Motor neuron (in vitro differentiated cells): ENCODE data around the gene WDR5. TPM values are rescaled to one million over a fixed set of nuclear protein-coding genes. Genes with fewer than 3 reads are reported as not detected.

Experiments
- ATAC-seq, 8 experiments: fragments of 200-7000 bp; cut with Tn5 transposase; replicated peaks in 6 of 8; 2 replicates each; pipeline ENCODE4 v1.8.0; 2021; ENCODE audit warnings: mild to moderate bottlenecking in 8 of 8, moderate library complexity in 8 of 8
- H3K27ac ChIP-seq, 2 donors: fragments of 250-450 bp; sonication (Bioruptor Pico); 2 replicates each; pipeline ENCODE4 v1.9.0; 2021; ENCODE audit warnings: antibody characterized with exemption in 2 of 2, mild to moderate bottlenecking in 2 of 2, moderate library complexity in 1 of 2
- H3K4me1 ChIP-seq, 2 donors: fragments of 250-450 bp; sonication (Bioruptor Pico); replicated peaks in 1 of 2; 2 replicates each; pipeline ENCODE4 v1.6.1; 2021; ENCODE audit warnings: antibody characterized with exemption in 2 of 2, mild to moderate bottlenecking in 2 of 2, moderate library complexity in 1 of 2
- H3K4me3 ChIP-seq, 5 donors: fragments of 250-450 bp; sonication (Bioruptor Pico); 2 replicates each; pipeline ENCODE4 v1.9.0; 2021; ENCODE audit warnings: antibody characterized with exemption in 5 of 5, mild to moderate bottlenecking in 5 of 5, moderate library complexity in 4 of 5
- WGBS, 10 experiments: fragments of 450-650 bp; shearing (Covaris generic); methylation state at CpG; one replicate each; pipeline ENCODE4 v1.0.0; 2022; 5-methylcytosine and 5-hydroxymethylcytosine counted together
- in situ Hi-C, 9 experiments: fragments of 400-800 bp; cut with MboI; loops; one replicate each; pipeline ENCODE4 v1.15.0; 2021; ENCODE audit warnings: low sequenced_read_pairs in 9 of 9, low pct_unique_long_range_greater_than_20kb in 2 of 9; ENCODE audit not compliant: unreplicated experiment in 9 of 9
- total RNA-seq, 8 experiments: library from RNA; unstranded; fragments of 300-600 nt; gene quantifications; 2 replicates each; pipeline versions ENCODE4 v1.2.3 to v1.2.4, GENCODE V29; 2022

WDR5 gene
- total RNA-seq, 8 experiments from 2014 or later = 14.8 to 33.2 (median 21.9) TPM

GRCh38 chr9:134191455-134192209 is 55.8 kb downstream of the WDR5 start:
- no peak overlapping the region for H3K4me3 ChIP-seq
- in situ Hi-C loops = no loop called here
- peaks cover 25% of the 10 kb centered on the region in 2 donors for H3K4me1 ChIP-seq
- no peak for ATAC-seq
- no peak overlapping the region for H3K27ac ChIP-seq
- WGBS, 10 experiments = 33 to 92% (median 68%) methylated on average over 1 to 5 of the region's 6 CpGs

GRCh38 chr9:134192311-134192950 is 56.5 kb downstream of the WDR5 start:
- peaks cover 25% of the 10 kb centered on the region in 2 donors for H3K4me1 ChIP-seq
- H3K27ac ChIP-seq = no peak overlapping the region
- in situ Hi-C loops = no loop called here
- 0 to 100% (median 79%) methylated on average over 1 to 2 of the region's 12 CpGs; no CpG with 5 or more reads in 7 of the 10 experiments for WGBS, 10 experiments
- no peak overlapping the region for H3K4me3 ChIP-seq
- ATAC-seq = no peak

GRCh38 chr9:134192951-134193731 is 57.3 kb downstream of the WDR5 start:
- Histone ChIP-seq H3K4me3 (no peak overlapping the region), H3K27ac (no peak overlapping the region), H3K4me1 (peaks cover 23 to 25% of the 10 kb centered on the region in 2 donors)
- 75 to 100% (median 82%) methylated on average over 1 to 5 of the region's 21 CpGs; no CpG with 5 or more reads in 6 of the 10 experiments for WGBS, 10 experiments
- no peak for ATAC-seq
- in situ Hi-C loops = no loop called here

GRCh38 chr9:134193912-134194535 is 58.1 kb downstream of the WDR5 start:
- in situ Hi-C loops = no loop called here
- H3K27ac ChIP-seq = no peak overlapping the region
- peaks cover 14 to 16% of the 10 kb centered on the region in 2 donors for H3K4me1 ChIP-seq
- ATAC-seq = no peak
- H3K4me3 ChIP-seq = no peak overlapping the region
- WGBS, 10 experiments = 50 to 100% (median 85%) methylated on average over 1 to 7 of the region's 11 CpGs; no CpG with 5 or more reads in 4 of the 10 experiments

GRCh38 chr9:134195558-134195957 is 59.7 kb downstream of the WDR5 start:
- ATAC-seq = no peak
- in situ Hi-C loops = no loop called here
- Histone ChIP-seq H3K4me3 (no peak overlapping the region), H3K27ac (no peak overlapping the region), H3K4me1 (peaks cover 0 to under 1% of the 10 kb centered on the region in 2 donors)
- WGBS, 10 experiments = 29 to 97% (median 69%) methylated on average over 1 to 5 of the region's 6 CpGs; no CpG with 5 or more reads in 2 of the 10 experiments

GRCh38 chr9:134196911-134197310 is 61.0 kb downstream of the WDR5 start:
- in situ Hi-C loops = no loop called here
- ATAC-seq = no peak
- WGBS, 10 experiments = 40 to 100% (median 81%) methylated on average over 1 to 5 of the region's 6 CpGs; no CpG with 5 or more reads in 3 of the 10 experiments
- Histone ChIP-seq H3K4me1 (no peaks in the 10 kb centered on the region), H3K4me3 (no peak overlapping the region), H3K27ac (no peak overlapping the region)

- no peak overlapping the region for H3K27ac ChIP-seq
- H3K4me3 ChIP-seq = no peak overlapping the region
- in situ Hi-C loops = no loop called here
- 33 to 90% (median 76%) methylated on average over 1 to 3 of the region's 3 CpGs for WGBS, 10 experiments
- ATAC-seq = no peak
- no peaks in the 10 kb centered on the region for H3K4me1 ChIP-seq
These were observed 62.9 kb downstream of the WDR5 start for GRCh38 chr9:134198791-134199190.

- ATAC-seq = no peak
- in situ Hi-C loops = no loop called here
- WGBS, 10 experiments = 25 to 100% (median 39%) methylated on average over 1 of the region's 1 CpG; no CpG with 5 or more reads in 2 of the 10 experiments
These were observed 64.8 kb downstream of the WDR5 start for GRCh38 chr9:134200730-134201129.

GRCh38 chr9:134203224-134203623 is 67.3 kb downstream of the WDR5 start:
- no peak overlapping the region for H3K4me3 ChIP-seq
- peaks cover 19 to 22% of the 10 kb centered on the region in 2 donors for H3K4me1 ChIP-seq
- no peak for ATAC-seq
- H3K27ac ChIP-seq = no peak overlapping the region
- WGBS, 10 experiments = 36 to 100% (median 91%) methylated on average over 1 to 2 of the region's 2 CpGs
- in situ Hi-C loops = no loop called here

More at GRCh38 chr9:134200730-134201129, 64.8 kb downstream of the WDR5 start:
- Histone ChIP-seq H3K27ac (no peak overlapping the region), H3K4me3 (no peak overlapping the region), H3K4me1 (peaks cover 9 to 13% of the 10 kb centered on the region in 2 donors)

GRCh38 chr9:134204041-134204440 is 68.2 kb downstream of the WDR5 start:
- Histone ChIP-seq H3K27ac (no peak overlapping the region), H3K4me3 (no peak overlapping the region), H3K4me1 (peaks cover 19 to 22% of the 10 kb centered on the region in 2 donors)
- 100% methylated on average over 1 of the region's 1 CpG; no CpG with 5 or more reads in 8 of the 10 experiments for WGBS, 10 experiments
- in situ Hi-C loops = no loop called here
- no peak for ATAC-seq

GRCh38 chr9:134204991-134205578 is 69.2 kb downstream of the WDR5 start:
- H3K4me1 ChIP-seq = peaks cover 19 to 22% of the 10 kb centered on the region in 2 donors
- WGBS, 10 experiments = 0 to 100% (median 72%) methylated on average over 2 to 8 of the region's 15 CpGs; no CpG with 5 or more reads in 5 of the 10 experiments
- no peak overlapping the region for H3K4me3 ChIP-seq
- in situ Hi-C loops = no loop called here
- no peak for ATAC-seq
- H3K27ac ChIP-seq = peak overlapping the region in 1 of 2 donors; percentile 73

- peak; percentile 73 to 98 (median 82) for ATAC-seq
- Histone ChIP-seq H3K27ac (peak overlapping the region; percentile 83 to 94), H3K4me1 (peaks cover 19 to 22% of the 10 kb centered on the region in 2 donors), H3K4me3 (no peak overlapping the region)
- in situ Hi-C loops = no loop called here
- WGBS, 10 experiments = 10 to 86% (median 50%) methylated on average over 10 to 20 of the region's 24 CpGs; no CpG with 5 or more reads in 2 of the 10 experiments
These were observed 69.9 kb downstream of the WDR5 start for GRCh38 chr9:134205672-134206310.
